Frontal cortex (tissue), 4 donors: ENCODE results near the gene SOD3. TPM values are rescaled to one million over a fixed set of nuclear protein-coding genes. Genes with fewer than 3 reads are reported as not detected.

Experiments used
- DNase-seq, 2 donors: peaks; one replicate each; pipeline ENCODE4 v3.0.0; 2012; ENCODE audit warnings: low spot score in 2 of 2
- FAIRE-seq: peaks from 2 replicates; lab custom pipeline; 2012; peaks lifted over from hg19 to GRCh38; lab: Jason Lieb, UNC
- total RNA-seq: library from RNA; depleted of rRNA; stranded (reverse); fragments of >200 nt; gene quantifications from one replicate; pipeline ENCODE4 v1.2.3, GENCODE V29; 2014
- donor health status: control.
- donor health status: control.
- donor health status: control.

The SOD3 gene, protein sequence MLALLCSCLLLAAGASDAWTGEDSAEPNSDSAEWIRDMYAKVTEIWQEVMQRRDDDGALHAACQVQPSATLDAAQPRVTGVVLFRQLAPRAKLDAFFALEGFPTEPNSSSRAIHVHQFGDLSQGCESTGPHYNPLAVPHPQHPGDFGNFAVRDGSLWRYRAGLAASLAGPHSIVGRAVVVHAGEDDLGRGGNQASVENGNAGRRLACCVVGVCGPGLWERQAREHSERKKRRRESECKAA
- total RNA-seq, result not detected

- no peak for FAIRE-seq
Observed at GRCh38 chr4:24794916-24795665, at the start of gene SOD3. SOD3 (plus strand) TSS chr4:24795573; CDS start chr4:24799522, 3,949 bp downstream.

GRCh38 chr4:24747234-24747975 is 48.0 kb upstream of the SOD3 start:
- no peak for FAIRE-seq
- no peak for DNase-seq

More at GRCh38 chr4:24794916-24795665, at the start of gene SOD3:
- no peak for DNase-seq

GRCh38 chr4:24748023-24748422 is 47.4 kb upstream of the SOD3 start:
- DNase-seq (no peak), FAIRE-seq (no peak)

GRCh38 chr4:24748758-24749350 is 46.5 kb upstream of the SOD3 start:
- FAIRE-seq (no peak), DNase-seq (no peak)

DNA sequence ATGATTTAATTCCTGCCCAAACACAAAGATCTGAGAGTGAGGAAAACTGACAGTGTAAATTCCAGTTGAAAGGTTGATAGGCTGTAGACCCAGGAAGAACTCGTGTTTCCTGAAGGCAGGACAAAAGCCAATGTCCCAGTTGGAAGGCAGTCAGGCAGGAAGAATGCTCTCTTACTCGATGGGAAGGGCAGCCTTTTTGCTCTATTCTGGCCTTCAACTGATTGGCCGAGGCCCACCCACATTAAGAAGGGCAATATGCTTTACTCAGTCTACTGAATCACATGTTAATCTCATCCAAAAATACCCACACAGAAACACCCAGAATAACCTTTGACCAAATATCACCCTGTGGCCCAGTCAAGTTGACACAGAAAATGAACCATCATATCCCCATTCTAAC is 45.3 kb upstream of the SOD3 start:
- DNase-seq (no peak), FAIRE-seq (no peak)

DNA sequence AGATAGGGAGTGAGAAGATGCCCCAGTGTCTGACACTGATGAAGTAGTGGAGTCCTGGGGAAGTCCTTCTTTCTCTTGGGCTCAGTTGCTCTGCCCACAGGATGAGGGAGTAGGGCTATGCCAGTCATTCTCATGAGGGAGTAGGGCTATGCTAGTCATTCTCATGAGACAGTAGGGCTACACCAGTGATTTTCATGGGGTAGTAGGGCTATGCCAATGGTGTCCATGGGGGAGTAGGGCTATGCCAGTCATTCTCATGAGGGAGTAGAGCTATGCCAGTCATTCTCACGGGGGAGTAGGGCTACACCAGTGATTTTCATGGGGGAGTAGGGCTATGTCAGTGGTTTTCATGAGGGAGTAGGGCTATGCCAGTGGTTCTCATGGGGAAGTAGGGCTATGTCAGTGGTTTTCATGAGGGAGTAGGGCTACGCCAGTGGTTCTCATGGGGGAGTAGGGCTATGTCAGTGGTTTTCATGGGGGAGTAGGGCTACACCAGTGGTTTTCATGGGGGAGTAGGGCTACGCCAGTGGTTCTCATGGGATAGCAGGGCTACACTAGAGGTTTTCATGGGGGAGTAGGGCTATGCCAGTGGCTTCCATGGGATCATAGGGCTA is 43.3 kb upstream of the SOD3 start:
- DNase-seq (no peak), FAIRE-seq (no peak)

DNA sequence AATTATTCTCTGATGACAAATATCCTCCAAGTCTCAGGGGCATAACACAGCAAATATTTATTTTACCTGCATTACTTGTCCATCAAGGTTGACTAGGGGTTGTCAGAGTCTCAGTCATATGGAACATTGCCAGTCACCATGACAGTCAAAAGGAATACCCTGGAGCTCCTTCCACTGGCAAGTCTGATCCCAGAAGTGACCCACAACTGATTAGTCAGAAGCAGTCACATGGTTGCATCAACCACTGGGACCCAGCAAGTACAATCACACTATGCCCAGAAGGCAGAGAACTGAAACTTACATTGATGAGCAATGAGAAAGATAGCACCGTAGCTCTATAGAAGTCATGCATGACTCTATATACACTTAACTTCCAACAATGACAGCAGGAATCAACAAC is 41.9 kb upstream of the SOD3 start:
- no peak for FAIRE-seq

GRCh38 chr4:24754571-24754970 is 40.8 kb upstream of the SOD3 start:
- FAIRE-seq, result no peak
- DNase-seq, result no peak

More for the DNA sequence above, 41.9 kb upstream of the SOD3 start:
- DNase-seq, result no peak

DNA sequence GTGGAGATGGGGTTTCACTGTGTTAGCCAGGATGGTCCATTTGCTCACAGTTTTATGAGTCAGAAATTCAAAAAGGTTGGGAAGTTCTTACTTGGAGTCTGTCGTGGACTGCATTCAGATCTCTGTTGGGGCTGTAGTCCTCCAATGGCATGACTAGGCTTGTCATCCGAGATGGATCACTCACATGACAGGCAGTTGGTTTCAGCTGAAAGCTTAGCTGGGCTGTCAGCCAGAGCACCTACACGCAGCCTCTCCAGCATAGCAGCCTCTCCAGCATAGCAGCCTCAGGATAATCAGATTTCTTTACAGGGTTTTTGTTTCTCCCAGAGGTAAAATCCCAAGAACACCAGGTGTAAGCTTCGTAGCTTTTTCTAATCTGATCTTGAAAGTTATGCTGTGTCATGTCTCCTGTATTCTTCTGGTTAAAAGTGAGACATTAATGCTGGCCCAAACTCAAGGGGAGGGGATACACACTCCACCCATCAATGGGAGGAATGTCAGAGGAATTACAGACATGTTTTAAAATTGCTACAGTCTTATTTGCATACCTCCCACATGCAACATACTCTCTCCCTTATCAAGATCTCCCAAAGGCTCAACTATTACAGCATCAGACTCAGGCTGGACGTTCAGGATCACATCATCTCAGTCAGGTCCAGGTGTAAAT is 31.6 kb upstream of the SOD3 start:
- no peak for FAIRE-seq
- DNase-seq, result no peak

- DNase-seq (no peak), FAIRE-seq (no peak)
Observed at GRCh38 chr4:24764345-24764744, 31.0 kb upstream of the SOD3 start.

- FAIRE-seq, result no peak
- DNase-seq, result no peak
Observed at GRCh38 chr4:24765376-24765988, 29.9 kb upstream of the SOD3 start.

DNA sequence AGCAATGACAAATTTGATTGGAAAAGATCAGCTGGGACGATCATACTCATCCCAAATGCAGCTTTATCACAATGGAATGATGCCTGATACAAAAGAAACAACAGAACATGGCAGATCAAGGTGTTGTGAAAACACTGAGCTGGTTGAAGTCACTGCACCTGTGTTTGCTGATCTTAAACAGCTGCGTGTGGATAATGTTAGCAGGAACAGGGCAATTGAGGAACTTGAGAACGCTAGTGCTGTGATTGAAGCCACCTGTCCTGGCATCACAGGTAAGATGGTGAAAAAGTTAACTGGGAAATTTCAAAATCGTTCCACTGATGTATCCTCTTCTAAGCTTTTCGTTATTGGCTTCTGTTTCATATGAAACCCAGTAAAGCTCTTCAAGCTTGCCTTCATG is 27.4 kb upstream of the SOD3 start:
- FAIRE-seq (no peak), DNase-seq (no peak)

DNA sequence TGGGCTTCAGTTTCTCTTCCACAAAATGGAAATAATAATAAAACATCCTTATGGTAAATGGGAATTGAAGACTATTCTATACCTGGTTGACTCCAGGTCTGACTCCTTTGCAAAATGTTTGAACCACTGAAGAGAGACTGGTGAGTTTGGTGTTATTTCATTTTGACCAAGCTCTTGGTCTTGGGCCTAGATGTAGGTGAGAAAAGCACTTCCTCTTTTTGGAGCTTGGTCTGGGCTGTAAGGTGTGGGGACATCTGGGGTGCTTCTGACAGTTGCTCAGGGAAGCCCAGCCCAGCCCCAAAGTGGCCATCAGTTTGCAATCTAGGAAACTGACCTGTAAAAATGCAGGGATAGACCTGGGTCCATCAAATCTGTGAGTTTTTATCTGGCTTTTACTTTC is 26.8 kb upstream of the SOD3 start:
- DNase-seq (no peak), FAIRE-seq (no peak)

DNA sequence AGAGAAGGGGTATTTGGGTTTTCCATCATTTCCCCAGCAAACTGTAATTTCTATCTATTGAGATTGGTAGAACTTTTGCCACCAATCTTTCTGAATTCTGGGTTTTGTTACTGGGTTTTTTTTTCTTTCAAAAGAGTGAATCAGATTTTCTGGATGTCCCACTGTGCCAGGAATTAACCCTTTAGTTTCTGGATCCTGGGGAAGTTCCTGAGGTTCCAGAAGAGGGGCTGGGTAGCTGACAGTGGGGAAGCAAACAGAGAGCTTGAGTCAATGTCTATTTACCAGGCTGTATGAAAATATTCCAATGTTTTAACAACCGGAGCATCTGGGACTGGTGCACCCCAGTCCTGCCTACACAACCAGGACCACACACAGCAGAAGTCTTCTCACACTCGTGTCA is 25.8 kb upstream of the SOD3 start:
- DNase-seq (no peak), FAIRE-seq (no peak)

DNA sequence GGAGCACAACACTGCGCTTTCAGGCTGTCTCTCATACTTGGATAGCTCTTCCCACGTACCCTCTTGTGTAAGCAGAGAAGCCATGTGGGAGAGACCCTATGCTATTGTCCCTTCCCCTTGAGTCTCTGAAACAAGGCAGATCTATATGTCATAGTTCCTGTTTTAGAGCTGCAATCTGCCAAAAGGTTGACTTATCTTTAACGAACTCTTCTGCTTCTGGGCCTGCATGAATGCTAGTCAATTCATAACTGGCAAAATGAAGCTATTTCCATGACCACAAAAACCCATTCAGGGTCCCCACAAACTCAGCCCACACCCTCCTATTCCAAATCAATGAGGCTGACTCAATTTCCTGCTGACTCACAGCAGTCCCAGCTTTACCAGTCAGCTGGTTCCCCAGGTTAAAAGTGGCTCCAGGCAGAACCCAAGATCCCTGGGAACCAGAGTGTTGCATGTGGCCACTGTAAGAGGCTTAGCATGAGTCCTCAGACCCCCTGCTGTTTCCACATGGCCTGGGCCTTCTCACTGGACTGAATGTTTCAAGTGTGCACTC is 25.3 kb upstream of the SOD3 start:
- no peak for FAIRE-seq
- DNase-seq, result no peak

DNA sequence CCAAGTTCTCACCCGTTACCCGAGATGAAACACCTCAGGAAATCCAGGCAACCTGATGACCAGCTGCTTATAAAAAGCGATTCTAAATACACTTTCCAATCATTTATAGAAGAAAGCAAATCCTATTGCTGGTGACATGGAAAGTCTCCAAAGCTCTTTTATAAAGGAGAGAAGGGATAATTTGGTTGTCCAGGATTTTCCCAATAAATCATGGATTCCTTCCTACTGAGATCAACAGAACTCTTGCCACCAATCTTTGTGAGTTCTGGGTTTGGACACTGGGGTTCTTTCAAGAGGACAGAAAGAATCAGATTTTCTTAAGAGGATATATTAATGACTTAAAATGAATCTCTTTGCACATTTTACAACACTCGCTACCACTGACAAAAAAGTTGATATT is 24.7 kb upstream of the SOD3 start:
- FAIRE-seq (no peak), DNase-seq (no peak)

DNA sequence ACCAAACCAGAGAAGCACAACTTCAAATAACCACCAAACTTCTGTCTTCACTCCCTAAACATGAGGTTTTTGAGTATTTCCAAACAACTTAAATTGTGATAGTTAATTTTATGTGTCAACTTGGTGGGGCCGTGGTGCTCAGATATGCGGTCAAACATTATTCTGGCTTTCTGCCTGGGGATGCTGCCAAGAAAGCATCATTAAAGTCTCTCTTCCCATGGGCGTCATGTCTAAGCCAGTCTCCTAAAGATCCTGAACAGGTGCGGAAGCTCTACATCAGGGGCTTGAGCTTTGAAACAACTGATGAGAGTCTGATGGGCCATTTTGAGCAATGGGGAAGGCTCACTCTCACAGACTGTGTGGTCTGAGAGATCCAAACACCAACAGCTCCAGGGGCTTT is 24.1 kb upstream of the SOD3 start:
- FAIRE-seq (no peak), DNase-seq (no peak)

DNA sequence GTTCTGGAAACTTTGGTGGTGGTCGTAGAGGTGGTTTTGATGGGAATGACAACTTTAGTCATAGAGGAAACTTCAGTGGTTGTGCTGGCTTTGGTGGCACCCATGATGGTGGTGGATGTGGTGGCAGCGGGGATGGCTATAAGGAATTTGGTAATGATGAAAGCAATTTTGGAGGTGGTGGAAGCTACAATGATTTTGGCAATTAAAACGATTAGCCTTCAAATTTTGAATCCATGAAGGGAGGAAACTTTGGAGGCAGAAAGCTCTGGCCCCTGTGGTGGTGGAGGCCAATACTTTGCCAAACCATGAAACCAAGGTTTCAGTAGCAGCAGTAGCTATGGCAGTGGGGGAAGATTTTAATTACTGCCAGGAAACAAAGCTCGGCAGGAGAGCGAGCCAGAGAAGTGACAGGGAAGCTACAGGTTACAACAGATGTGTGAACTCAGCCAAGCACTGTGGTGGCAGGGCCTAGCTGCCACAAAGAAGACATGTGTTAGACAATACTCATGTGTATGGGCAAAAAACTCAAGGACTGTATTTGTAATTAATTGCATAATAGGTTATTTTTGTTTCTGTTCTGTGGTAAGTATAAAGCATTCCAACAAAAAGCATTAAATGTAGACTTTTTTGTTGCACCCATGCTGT is 23.2 kb upstream of the SOD3 start:
- FAIRE-seq, result no peak
- no peak for DNase-seq
